ENCODE results near the gene MRAP2. TPM values are rescaled to one million over a fixed set of nuclear protein-coding genes. Genes with fewer than 3 reads are reported as not detected.
"Not testable (repeated sequence)": the region's sequence is repeated elsewhere in the genome, so short reads cannot be mapped to it uniquely, and the experiment has no call there.

The MRAP2 gene
- total RNA-seq, 1 donor from 2014 or later = not detected

DNA sequence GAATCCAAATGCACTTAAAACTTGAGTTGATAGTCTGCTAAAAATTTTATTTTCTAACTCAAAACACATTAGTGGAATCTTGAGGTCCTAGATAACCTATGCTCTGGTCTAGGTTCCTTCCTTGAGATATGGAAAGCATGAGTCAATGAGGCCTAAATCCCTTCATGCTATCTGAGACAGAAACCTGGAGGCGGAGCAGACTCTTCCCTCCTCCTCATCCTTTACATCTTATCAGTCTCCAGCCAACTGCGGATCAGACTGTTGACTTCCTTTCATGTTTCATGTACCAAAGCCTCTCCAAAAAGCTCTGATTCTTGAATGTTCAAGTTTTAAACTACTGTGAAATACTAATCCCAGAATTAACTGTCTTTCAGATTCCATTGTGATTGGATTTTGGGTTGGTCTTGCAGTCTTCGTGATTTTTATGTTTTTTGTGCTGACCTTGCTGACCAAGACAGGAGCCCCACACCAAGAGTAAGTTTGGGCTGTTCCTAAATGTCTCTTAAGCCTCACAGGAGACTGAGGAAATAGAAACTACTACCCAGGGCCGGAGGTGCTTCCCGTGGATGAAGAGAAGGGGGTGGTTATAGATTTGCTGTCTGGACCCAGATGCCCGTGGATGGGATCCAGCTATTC, 29.1 kb downstream of the MRAP2 start:
- no peak for DNase-seq
- ATAC-seq (ENCODE audit: low read depth) = no peak
- ChIA-PET CTCF (no interaction called here), POLR2A (no interaction called here)
- Mint-ChIP-seq H3K4me1 (no peaks in the 10 kb centered on the region), H3K36me3 (ENCODE audit: low read depth) (no peaks in the 10 kb centered on the region), H3K27ac (no peak overlapping the region), H3K27me3 (peaks cover 3% of the 10 kb centered on the region), H3K4me3 (no peak overlapping the region), H3K9me3 (no peaks in the 10 kb centered on the region)
- TF ChIP-seq, protein P1, sequence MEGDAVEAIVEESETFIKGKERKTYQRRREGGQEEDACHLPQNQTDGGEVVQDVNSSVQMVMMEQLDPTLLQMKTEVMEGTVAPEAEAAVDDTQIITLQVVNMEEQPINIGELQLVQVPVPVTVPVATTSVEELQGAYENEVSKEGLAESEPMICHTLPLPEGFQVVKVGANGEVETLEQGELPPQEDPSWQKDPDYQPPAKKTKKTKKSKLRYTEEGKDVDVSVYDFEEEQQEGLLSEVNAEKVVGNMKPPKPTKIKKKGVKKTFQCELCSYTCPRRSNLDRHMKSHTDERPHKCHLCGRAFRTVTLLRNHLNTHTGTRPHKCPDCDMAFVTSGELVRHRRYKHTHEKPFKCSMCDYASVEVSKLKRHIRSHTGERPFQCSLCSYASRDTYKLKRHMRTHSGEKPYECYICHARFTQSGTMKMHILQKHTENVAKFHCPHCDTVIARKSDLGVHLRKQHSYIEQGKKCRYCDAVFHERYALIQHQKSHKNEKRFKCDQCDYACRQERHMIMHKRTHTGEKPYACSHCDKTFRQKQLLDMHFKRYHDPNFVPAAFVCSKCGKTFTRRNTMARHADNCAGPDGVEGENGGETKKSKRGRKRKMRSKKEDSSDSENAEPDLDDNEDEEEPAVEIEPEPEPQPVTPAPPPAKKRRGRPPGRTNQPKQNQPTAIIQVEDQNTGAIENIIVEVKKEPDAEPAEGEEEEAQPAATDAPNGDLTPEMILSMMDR (IDR thresholded peaks at IDR 0.05) = no peak
- intact Hi-C loops (cut with micrococcal nuclease) = no loop called here

DNA sequence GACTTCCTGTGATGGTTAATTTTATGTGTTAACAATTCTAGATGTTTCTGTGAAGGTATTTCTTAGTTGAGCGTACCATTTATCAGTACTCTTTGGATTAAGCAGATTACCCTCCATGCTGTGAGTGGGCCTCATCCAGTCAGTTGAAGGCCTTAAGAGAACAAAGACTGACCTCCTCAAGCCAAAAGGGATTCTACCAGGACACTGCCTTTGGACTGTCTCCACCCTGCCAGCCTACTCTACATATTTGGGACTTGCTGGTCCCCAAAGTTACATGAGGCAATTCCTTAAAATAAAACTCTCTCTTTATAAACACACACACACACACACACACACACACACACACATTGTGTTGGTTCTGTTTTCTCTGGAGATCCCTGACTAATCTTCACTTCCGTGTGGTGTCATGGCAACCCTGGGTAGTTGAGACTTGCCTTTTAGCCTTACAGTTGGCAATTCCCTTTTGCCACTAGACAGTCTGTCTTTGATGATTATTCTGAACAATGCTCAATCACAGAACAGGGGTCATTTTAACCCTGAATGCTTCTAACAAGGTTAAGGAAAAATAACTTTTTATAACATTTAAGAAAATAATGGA, 32.2 kb downstream of the MRAP2 start:
- DNase-seq (no peak), ATAC-seq (ENCODE audit: low read depth) (no peak)
- ChIA-PET CTCF (no interaction called here), POLR2A (no interaction called here)
- Mint-ChIP-seq H3K9me3 (no peaks in the 10 kb centered on the region), H3K4me3 (no peak overlapping the region), H3K27me3 (peaks cover 3% of the 10 kb centered on the region), H3K4me1 (no peaks in the 10 kb centered on the region), H3K27ac (no peak overlapping the region), H3K36me3 (ENCODE audit: low read depth) (no peaks in the 10 kb centered on the region)
- intact Hi-C loops (cut with micrococcal nuclease) = no loop called here
- TF ChIP-seq, protein P1 (IDR thresholded peaks at IDR 0.05) = no peak

DNA sequence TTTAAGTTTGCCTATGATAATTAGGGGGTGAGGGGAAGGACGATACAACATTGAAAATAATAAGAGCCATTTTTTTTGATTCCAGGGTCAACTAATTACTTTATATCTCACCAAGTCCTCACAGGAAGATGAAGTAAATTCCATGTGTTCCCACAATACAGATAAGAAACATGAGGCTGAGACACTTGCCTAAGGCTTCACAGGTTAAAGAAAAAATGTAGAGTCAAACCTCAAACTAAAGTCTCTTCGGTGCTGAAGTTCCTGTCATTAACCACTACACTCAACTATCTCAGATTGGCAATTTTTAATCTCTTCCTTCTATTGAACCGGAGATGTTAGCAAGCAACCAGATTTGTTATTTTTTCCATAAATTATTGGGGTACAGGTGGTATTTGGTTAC, 33.0 kb downstream of the MRAP2 start:
- CTCF ChIA-PET = no interaction called here
- Mint-ChIP-seq H3K4me3 (no peak overlapping the region), H3K4me1 (no peaks in the 10 kb centered on the region), H3K36me3 (ENCODE audit: low read depth) (no peaks in the 10 kb centered on the region), H3K9me3 (peaks cover 5% of the 10 kb centered on the region), H3K27me3 (peaks cover 3% of the 10 kb centered on the region), H3K27ac (no peak overlapping the region)
- TF ChIP-seq, protein P1 (IDR thresholded peaks at IDR 0.05) = no peak
- POLR2A ChIA-PET = no interaction called here
- no peak for DNase-seq
- no peak for ATAC-seq (ENCODE audit: low read depth)
- intact Hi-C loops (cut with micrococcal nuclease) = no loop called here

DNA sequence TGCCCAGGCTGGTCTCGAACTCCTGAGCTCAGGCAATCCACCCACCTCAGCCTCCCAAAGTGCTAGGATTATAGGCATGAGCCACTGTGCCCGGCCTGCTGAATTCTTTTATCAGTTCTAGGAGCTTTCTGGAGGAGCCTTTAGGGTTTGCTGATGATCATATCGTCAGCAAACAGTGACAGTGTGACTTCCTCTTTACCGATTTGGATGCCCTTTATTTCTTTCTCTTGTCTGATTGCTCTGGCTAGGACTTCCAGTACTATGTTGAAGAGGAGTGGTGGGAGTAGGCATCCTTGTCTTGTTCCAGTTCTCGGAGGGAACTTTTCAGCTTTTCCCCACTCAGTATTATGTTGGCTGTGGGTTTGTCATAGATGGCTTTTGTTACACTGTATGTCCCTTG, 35.3 kb downstream of the MRAP2 start:
- ATAC-seq (ENCODE audit: low read depth); CTCF ChIA-PET; DNase-seq; H3K4me3 Mint-ChIP-seq; intact Hi-C loops (cut with micrococcal nuclease); H3K27ac Mint-ChIP-seq; POLR2A ChIA-PET; H3K4me1 Mint-ChIP-seq; H3K36me3 Mint-ChIP-seq (ENCODE audit: low read depth); H3K9me3 Mint-ChIP-seq; H3K27me3 Mint-ChIP-seq: not testable (repeated sequence)

DNA sequence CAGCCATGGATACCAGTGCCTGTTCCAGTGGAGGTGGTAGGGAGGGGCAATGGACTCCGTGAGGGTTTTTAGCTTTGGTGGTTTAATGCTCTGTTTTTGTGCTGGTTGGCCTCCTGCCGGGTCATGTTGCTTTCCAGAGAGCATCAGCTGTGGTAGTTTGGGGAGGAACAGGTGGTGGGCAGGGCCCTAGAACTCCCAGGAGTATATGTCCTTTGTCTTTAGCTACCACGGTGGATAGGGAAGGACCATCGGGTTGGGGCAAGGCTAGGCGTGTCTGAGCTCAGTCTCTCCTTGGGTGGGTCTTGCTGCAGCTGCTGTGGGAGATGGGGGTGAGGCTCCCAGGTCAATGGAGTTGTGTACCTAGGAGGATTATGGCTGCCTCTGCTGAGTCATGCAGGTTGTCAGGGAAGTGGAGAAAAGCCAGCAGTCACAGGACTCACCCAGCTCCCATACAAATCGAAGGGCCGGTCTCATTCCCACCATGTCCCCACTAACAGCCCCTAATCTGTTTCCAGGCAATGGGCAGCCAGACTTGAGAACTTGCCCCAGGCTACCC, 38.9 kb downstream of the MRAP2 start:
- ChIA-PET CTCF (no interaction called here), POLR2A (no interaction called here)
- H3K4me1 Mint-ChIP-seq = no peaks in the 10 kb centered on the region

More for the DNA sequence above, 38.9 kb downstream of the MRAP2 start:
- Mint-ChIP-seq H3K36me3 (ENCODE audit: low read depth) (no peaks in the 10 kb centered on the region), H3K4me3 (no peak overlapping the region), H3K27me3 (no peaks in the 10 kb centered on the region), H3K9me3 (peaks cover 8% of the 10 kb centered on the region), H3K27ac (no peak overlapping the region)
- no peak for DNase-seq
- intact Hi-C loops (cut with micrococcal nuclease) = no loop called here
- no peak for ATAC-seq (ENCODE audit: low read depth)
- TF ChIP-seq, protein P1 (IDR thresholded peaks at IDR 0.05) = no peak

Data from activated B cell treated with CpG ODN at 0.5 μM for 24 hours (primary cell).